Activated naive CD8-positive, alpha-beta T cell (primary cell): ENCODE data around the gene CTNND2.
"Not testable (repeated sequence)": the region's sequence is repeated elsewhere in the genome, so short reads cannot be mapped to it uniquely, and the experiment has no call there.

Experiments used
- H3K27ac Mint-ChIP-seq: one replicate; pipeline ENCODE4 v1.8.0; 2021; ENCODE audit warnings: mixed read lengths
- H3K27me3 Mint-ChIP-seq: one replicate; pipeline ENCODE4 v1.8.0; 2021; ENCODE audit warnings: mixed read lengths
- H3K36me3 Mint-ChIP-seq: one replicate; pipeline ENCODE4 v1.8.0; 2021; ENCODE audit warnings: mixed read lengths
- H3K4me1 Mint-ChIP-seq: one replicate; pipeline ENCODE4 v1.8.0; 2021; ENCODE audit warnings: low read depth, mixed read lengths
- H3K4me3 Mint-ChIP-seq: one replicate; pipeline ENCODE4 v1.8.0; 2021; ENCODE audit warnings: mild to moderate bottlenecking, mixed read lengths
- H3K9me3 Mint-ChIP-seq: one replicate; pipeline ENCODE4 v1.8.0; 2021; ENCODE audit warnings: low read depth, mixed read lengths

The CTNND2 gene

DNA sequence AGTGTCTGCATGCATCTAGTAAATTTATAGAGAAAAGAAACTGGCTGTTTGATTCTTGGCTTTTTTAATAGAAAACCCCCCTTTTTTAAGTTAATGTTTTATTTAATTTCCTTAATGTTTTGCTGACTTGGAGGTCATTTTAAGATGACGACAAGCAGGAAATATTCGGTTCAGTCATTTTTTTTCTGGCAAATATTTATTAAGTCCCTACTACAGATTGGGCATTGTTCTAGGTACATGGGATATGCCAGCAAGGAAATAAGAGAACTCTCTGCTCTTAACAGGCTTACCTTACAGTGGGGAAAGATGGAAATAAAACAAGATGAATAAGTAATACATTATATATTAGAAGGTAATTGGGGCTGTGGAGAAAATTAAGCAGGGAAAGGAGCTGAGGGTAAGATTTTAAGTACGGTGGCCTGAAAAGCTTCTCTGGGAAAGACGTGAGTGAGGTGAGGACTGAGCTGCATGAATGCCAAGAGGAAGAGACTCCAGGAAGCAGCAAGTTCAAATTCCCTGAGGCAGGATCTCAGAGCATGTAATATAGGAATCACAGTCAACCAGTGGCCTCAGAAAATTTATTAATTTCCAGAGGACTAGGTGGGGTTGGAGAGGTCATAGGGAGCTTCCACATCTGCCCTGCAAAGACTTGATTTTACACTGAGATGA, 827.2 kb downstream of the CTNND2 start:
- Mint-ChIP-seq H3K36me3 (no peaks in the 10 kb centered on the region), H3K27ac (no peak overlapping the region)

DNA sequence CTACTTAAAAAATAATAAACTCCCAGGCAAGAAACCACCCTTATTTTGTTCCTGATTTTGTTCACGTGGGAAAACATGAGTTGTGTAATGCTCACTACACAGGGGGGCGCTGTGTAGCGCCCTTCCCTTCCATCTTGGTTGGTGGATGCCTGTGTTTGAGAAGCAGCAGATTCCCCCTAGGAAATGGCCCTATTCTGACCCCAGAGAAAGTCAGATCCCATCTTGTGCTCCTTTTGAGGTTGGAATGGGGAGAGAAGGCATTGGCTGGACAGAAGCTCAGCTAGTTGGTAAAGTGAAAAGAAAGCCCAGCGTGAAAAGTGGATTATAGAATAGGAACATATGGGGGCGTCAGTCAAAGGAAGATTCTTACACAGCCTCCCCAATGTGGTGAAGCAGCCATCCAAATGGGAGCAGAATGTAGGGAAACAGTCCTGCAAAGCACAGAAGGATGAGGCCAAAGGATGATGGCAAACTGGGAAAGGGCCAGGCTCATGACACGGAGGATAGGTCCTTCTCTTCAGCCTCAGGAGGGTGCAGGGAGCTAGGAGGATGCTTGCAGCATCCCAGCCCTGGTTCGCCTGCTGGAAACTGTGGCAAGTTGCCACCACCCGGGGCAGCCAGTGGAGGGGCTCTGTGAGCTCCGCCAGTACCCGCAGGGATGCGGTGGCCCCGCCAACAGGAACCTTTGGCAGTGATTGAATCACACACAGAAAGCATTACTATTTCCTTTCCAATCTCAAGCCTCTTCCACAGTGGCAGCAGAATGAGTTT, 829.0 kb downstream of the CTNND2 start:
- no peak overlapping the region for H3K27ac Mint-ChIP-seq
- no peaks in the 10 kb centered on the region for H3K36me3 Mint-ChIP-seq
- H3K4me1 Mint-ChIP-seq = no peaks in the 10 kb centered on the region
- no peak overlapping the region for H3K4me3 Mint-ChIP-seq
- peaks cover 3% of the 10 kb centered on the region for H3K27me3 Mint-ChIP-seq
- peaks cover 5% of the 10 kb centered on the region for H3K9me3 Mint-ChIP-seq

More for the DNA sequence above, 827.2 kb downstream of the CTNND2 start:
- H3K27me3 Mint-ChIP-seq = no peaks in the 10 kb centered on the region
- no peak overlapping the region for H3K4me3 Mint-ChIP-seq
- H3K9me3 Mint-ChIP-seq = no peaks in the 10 kb centered on the region
- H3K4me1 Mint-ChIP-seq = no peaks in the 10 kb centered on the region

- peaks cover 3% of the 10 kb centered on the region for H3K27me3 Mint-ChIP-seq
Measured at GRCh38 chr5:11072568-11072967, 831.7 kb downstream of the CTNND2 start.

GRCh38 chr5:11072076-11072475, 832.2 kb downstream of the CTNND2 start:
- H3K27ac Mint-ChIP-seq = no peak overlapping the region
- no peak overlapping the region for H3K4me3 Mint-ChIP-seq
- H3K36me3 Mint-ChIP-seq = no peaks in the 10 kb centered on the region
- H3K27me3 Mint-ChIP-seq = peaks cover 3% of the 10 kb centered on the region
- H3K9me3 Mint-ChIP-seq = peaks cover 17% of the 10 kb centered on the region
- H3K4me1 Mint-ChIP-seq = no peaks in the 10 kb centered on the region

More at GRCh38 chr5:11072568-11072967, 831.7 kb downstream of the CTNND2 start:
- Mint-ChIP-seq H3K4me1 (no peaks in the 10 kb centered on the region), H3K36me3 (no peaks in the 10 kb centered on the region), H3K9me3 (peaks cover 17% of the 10 kb centered on the region), H3K4me3 (no peak overlapping the region), H3K27ac (no peak overlapping the region)

DNA sequence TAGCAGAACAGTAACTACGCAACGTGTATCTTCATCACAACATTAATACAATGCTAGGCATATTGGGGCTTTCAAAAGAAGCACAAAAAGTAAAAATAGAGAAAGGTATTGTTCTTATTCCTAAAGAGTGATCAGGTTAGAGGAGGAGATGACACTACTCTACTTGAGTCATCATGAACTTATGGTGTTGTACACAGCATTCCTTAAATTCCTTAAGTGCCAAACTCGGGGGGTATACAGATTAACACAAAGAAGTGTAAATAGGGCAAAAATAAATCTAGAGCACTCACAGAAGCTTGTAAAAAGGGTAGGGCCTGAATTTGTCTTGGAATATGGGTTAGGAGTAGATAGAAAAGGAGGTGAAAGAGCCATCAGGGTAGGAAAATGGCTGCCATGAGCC, 835.2 kb downstream of the CTNND2 start:
- Mint-ChIP-seq H3K4me3 (no peak overlapping the region), H3K27ac (no peak overlapping the region), H3K4me1 (no peaks in the 10 kb centered on the region), H3K36me3 (no peaks in the 10 kb centered on the region), H3K9me3 (peaks cover 17% of the 10 kb centered on the region), H3K27me3 (peaks cover 6% of the 10 kb centered on the region)

- not testable (repeated sequence) for H3K27ac Mint-ChIP-seq, H3K4me3 Mint-ChIP-seq, H3K4me1 Mint-ChIP-seq, H3K27me3 Mint-ChIP-seq, H3K36me3 Mint-ChIP-seq
- H3K9me3 Mint-ChIP-seq = peaks cover 16% of the 10 kb centered on the region
Measured at GRCh38 chr5:11065723-11066122, 838.5 kb downstream of the CTNND2 start.

GRCh38 chr5:11064763-11065450, 839.3 kb downstream of the CTNND2 start:
- Mint-ChIP-seq H3K9me3 (peaks cover 8% of the 10 kb centered on the region), H3K4me3 (no peak overlapping the region), H3K4me1 (no peaks in the 10 kb centered on the region), H3K27me3 (peaks cover 3% of the 10 kb centered on the region), H3K27ac (no peak overlapping the region), H3K36me3 (no peaks in the 10 kb centered on the region)

DNA sequence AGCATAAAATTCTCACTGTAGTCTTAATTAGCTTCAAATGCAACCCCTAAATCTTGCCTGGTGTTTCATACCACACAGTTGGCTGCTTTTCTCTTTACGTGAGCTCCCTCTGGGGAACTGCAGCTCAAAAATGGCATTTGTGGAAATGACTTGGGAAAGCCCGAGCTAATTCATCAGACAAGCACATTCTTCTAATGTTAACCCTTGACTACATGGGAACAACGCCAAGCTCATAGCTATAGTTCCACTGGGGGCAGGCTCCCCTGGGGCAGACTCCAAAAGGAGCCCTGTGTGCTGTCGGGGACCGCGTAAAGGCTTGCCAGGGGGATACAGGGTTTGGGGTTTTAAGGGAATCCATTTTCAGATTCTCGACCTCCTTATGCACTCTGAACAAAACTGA, 841.8 kb downstream of the CTNND2 start:
- Mint-ChIP-seq H3K4me1 (no peaks in the 10 kb centered on the region), H3K9me3 (no peaks in the 10 kb centered on the region), H3K27me3 (peaks cover 5% of the 10 kb centered on the region), H3K27ac (no peak overlapping the region), H3K36me3 (no peaks in the 10 kb centered on the region), H3K4me3 (no peak overlapping the region)

DNA sequence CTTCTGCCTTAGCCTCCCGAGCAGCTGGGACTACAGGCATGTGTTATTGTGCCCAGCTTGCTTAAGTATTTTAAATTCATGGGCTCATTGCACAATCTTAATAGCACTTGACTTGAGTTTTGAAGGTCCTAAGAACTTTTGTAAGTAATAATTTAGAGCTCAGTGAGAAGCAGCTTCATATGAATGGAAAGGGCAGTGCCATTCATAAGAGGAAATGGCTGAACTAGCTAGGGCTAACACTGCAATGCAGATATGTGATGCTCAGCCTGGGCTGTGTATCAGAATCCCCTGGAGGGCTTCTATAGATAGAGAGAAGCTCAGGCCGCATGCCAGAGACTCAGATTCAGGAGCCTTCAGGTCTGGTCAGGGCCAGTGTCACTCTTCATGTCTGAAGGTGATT, 847.7 kb downstream of the CTNND2 start:
- H3K27ac Mint-ChIP-seq = no peak overlapping the region
- peaks cover 1% of the 10 kb centered on the region for H3K27me3 Mint-ChIP-seq
- no peaks in the 10 kb centered on the region for H3K4me1 Mint-ChIP-seq
- no peaks in the 10 kb centered on the region for H3K36me3 Mint-ChIP-seq
- H3K4me3 Mint-ChIP-seq = no peak overlapping the region
- H3K9me3 Mint-ChIP-seq = no peaks in the 10 kb centered on the region

- no peaks in the 10 kb centered on the region for H3K9me3 Mint-ChIP-seq
- H3K36me3 Mint-ChIP-seq = no peaks in the 10 kb centered on the region
- no peak overlapping the region for H3K4me3 Mint-ChIP-seq
- H3K27me3 Mint-ChIP-seq = peaks cover 1% of the 10 kb centered on the region
- no peak overlapping the region for H3K27ac Mint-ChIP-seq
- H3K4me1 Mint-ChIP-seq = no peaks in the 10 kb centered on the region
Measured at GRCh38 chr5:11054014-11054413, 850.2 kb downstream of the CTNND2 start.

DNA sequence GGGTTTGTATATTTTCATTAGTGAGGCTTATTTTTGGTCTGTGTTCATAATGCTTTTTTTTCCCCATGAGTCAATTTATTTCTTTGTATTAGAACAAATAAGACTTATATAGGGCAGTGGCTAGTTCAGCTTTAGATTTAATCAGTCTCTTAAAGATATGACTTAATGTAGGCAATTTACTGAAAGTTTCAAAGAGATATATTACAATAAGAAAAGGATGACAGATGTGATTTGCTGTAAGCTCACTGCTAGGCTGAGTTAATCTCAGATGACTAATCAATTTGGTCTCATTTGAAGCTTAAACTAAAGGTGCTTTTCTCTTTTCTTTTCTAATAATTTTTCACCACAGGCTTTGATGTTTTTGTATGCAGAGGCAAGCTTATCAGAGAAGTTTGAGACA, 851.4 kb downstream of the CTNND2 start:
- Mint-ChIP-seq H3K4me3 (no peak overlapping the region), H3K36me3 (no peaks in the 10 kb centered on the region), H3K4me1 (no peaks in the 10 kb centered on the region), H3K27ac (no peak overlapping the region), H3K9me3 (no peaks in the 10 kb centered on the region), H3K27me3 (peaks cover under 1% of the 10 kb centered on the region)

DNA sequence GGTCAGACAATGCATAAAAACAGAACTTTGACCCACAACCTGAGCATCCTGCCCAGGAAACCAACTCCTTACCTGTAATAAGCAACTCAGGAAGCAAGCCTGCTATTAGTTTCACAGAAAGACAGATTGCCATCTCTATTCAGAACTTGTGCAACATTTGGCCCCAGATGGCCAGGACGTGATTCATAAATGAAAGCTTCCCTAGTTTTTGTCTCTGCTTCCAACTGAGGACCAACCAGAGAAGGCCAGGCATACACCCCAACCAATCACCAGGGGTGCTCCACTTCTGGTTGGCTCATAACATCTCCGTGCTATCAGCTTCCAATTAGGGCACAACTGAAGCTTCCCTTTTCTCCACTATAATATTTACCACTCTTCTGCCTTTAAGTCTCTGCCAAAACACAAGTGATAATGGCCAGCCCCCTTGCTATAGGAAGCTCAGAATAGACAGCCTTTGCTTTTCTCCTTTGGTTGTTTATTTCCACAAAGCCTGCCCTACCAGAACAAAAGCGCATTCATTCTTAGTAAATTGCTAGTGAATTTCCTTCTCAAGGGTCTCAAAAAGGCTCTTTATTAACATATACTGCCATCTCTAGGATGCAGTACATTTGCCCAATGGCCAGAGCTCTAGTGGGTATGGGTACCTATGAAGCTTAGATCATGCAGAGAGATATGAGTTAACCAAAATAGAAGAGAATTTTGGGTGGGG, 853.5 kb downstream of the CTNND2 start:
- no peaks in the 10 kb centered on the region for H3K36me3 Mint-ChIP-seq
- no peaks in the 10 kb centered on the region for H3K27me3 Mint-ChIP-seq
- no peak overlapping the region for H3K4me3 Mint-ChIP-seq
- no peaks in the 10 kb centered on the region for H3K4me1 Mint-ChIP-seq
- no peak overlapping the region for H3K27ac Mint-ChIP-seq
- no peaks in the 10 kb centered on the region for H3K9me3 Mint-ChIP-seq

- Mint-ChIP-seq H3K27ac (no peak overlapping the region), H3K4me1 (no peaks in the 10 kb centered on the region), H3K4me3 (no peak overlapping the region), H3K9me3 (no peaks in the 10 kb centered on the region), H3K36me3 (no peaks in the 10 kb centered on the region), H3K27me3 (no peaks in the 10 kb centered on the region)
Measured at GRCh38 chr5:11048760-11049159, 855.5 kb downstream of the CTNND2 start.

GRCh38 chr5:11047625-11048024, 856.6 kb downstream of the CTNND2 start:
- H3K27me3 Mint-ChIP-seq = no peaks in the 10 kb centered on the region
- H3K27ac Mint-ChIP-seq = no peak overlapping the region
- no peaks in the 10 kb centered on the region for H3K9me3 Mint-ChIP-seq
- no peak overlapping the region for H3K4me3 Mint-ChIP-seq
- no peaks in the 10 kb centered on the region for H3K36me3 Mint-ChIP-seq
- H3K4me1 Mint-ChIP-seq = no peaks in the 10 kb centered on the region

DNA sequence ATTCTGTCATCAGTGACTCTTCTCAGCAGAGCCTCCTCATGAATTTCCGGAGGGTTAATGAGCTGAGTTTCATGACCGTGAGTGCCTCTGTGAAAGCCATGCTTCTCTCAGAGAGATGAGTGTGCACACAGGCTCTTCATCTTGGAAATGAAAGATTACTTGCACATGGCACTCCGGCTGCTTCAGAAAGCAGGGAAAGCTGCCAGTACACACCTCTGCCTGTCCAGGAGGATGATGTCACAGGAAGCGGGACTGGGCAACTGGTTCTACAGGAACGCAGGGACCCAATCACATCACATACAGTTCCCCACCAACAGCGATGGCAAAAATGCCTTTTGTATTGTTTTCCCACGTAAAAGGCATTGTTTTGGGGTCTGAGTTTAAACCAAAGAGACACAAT, 857.2 kb downstream of the CTNND2 start:
- no peak overlapping the region for H3K27ac Mint-ChIP-seq
- H3K4me1 Mint-ChIP-seq = no peaks in the 10 kb centered on the region
- no peaks in the 10 kb centered on the region for H3K36me3 Mint-ChIP-seq
- no peak overlapping the region for H3K4me3 Mint-ChIP-seq
- no peaks in the 10 kb centered on the region for H3K9me3 Mint-ChIP-seq
- H3K27me3 Mint-ChIP-seq = no peaks in the 10 kb centered on the region
